Right lobe of liver (tissue), 4 donors: ENCODE measurements around the gene DSCAML1.

Experiments
- CTCF ChIP-seq, 4 donors: fragments of 200-600 bp in 3 of 4; fragments of 450-650 bp in 1 of 4; IDR thresholded peaks; one replicate each; pipeline versions ENCODE4 v1.5.1 to v1.8.0; 2016 to 2022; ENCODE audit warnings: antibody characterized with exemption in 4 of 4, mild to moderate bottlenecking in 2 of 4
- POLR2A ChIP-seq: fragments of 450-650 bp; IDR thresholded peaks from one replicate; pipeline ENCODE4 v1.6.1; 2017; ENCODE audit warnings: antibody characterized with exemption, mild to moderate bottlenecking
- donor health status: DM: no; HTN: no; CAD: no.
- donor health status: DM: no; HTN: no; CAD: no.
- donor health status: DM: no; HTN: yes; CAD: no.

GRCh38 chr11:117808784-117809183, 11.8 kb upstream of the DSCAML1 start:
- no peak for TF ChIP-seq POLR2A
- no peak for TF ChIP-seq CTCF (IDR thresholded peaks at IDR 0.05)
